Measurements from ENCODE around the gene PLA2G2F.

DNA sequence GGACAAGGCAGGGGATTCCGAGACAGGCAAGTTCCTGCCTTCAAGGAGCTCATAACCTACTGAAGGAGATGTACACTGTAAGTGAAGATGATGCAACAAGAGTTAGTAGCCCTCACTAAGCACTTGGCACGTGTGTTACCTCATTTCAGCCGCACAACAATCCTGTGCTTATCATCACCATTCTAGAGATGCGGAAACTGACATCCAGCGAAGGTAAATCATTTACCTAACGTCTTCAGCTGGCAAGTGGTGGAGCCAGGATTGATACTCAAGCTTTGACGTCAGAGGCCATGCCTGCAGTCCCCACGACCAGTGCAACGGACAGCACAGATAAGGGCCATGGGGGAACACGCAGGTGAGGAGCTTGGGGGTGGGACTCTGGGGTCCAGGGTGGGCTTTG lies 43.9 kb downstream of the PLA2G2F start:
- TF ChIP-seq POLR2AphosphoS5 (IDR thresholded peaks at IDR 0.05; ENCODE audit: low read depth, low read length) (no peak), SIN3A (IDR thresholded peaks at IDR 0.05; ENCODE audit: borderline replicate concordance, insufficient read depth, low read length) (no peak), FOXP2 (optimal IDR thresholded peaks at IDR 0.05; ENCODE audit: borderline replicate concordance, extremely low read depth, extremely low read length, insufficient read depth) (no peak), TAF1 (IDR thresholded peaks at IDR 0.05; ENCODE audit: borderline replicate concordance, insufficient read depth, low read length) (no peak)
- TF ChIP-seq, protein P1, sequence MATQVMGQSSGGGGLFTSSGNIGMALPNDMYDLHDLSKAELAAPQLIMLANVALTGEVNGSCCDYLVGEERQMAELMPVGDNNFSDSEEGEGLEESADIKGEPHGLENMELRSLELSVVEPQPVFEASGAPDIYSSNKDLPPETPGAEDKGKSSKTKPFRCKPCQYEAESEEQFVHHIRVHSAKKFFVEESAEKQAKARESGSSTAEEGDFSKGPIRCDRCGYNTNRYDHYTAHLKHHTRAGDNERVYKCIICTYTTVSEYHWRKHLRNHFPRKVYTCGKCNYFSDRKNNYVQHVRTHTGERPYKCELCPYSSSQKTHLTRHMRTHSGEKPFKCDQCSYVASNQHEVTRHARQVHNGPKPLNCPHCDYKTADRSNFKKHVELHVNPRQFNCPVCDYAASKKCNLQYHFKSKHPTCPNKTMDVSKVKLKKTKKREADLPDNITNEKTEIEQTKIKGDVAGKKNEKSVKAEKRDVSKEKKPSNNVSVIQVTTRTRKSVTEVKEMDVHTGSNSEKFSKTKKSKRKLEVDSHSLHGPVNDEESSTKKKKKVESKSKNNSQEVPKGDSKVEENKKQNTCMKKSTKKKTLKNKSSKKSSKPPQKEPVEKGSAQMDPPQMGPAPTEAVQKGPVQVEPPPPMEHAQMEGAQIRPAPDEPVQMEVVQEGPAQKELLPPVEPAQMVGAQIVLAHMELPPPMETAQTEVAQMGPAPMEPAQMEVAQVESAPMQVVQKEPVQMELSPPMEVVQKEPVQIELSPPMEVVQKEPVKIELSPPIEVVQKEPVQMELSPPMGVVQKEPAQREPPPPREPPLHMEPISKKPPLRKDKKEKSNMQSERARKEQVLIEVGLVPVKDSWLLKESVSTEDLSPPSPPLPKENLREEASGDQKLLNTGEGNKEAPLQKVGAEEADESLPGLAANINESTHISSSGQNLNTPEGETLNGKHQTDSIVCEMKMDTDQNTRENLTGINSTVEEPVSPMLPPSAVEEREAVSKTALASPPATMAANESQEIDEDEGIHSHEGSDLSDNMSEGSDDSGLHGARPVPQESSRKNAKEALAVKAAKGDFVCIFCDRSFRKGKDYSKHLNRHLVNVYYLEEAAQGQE (IDR thresholded peaks at IDR 0.05; ENCODE audit: insufficient read depth in 1 of 2, low read depth in 2 of 2, low read length in 2 of 2) = no peak

Measured in PFSK-1 (cell line).